Measurements from ENCODE around the gene GJC1.

DNA sequence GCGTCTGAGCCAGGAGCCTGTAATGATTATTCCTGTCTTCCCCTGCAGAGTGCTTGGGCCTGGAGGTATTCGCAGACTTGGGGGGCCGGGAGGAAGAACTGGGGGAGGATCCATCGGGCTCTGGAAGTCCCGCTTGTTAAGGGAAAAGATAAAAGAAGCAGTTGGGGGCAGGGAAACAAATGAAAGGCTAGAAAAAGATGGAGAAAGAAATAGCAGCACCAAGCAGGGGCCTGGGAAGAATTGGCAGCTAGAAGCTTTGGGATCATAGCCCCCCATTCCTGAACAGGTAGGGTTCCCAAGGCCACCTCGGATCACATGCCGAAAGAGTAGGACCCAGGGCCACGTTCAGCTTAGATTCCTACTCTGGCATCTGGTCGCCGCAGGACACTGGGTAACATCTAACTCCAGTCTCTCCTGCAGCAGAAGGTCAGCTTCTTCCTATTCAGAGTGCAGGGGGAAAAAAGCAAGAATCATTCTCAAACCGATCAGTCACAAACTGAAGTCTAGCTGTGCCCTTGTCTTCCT lies 47.7 kb downstream of the GJC1 start:
- TF ChIP-seq REST (IDR thresholded peaks at IDR 0.05; ENCODE audit: insufficient read depth in 1 of 2, low read depth in 2 of 2, low read length in 2 of 2) (no peak), POLR2AphosphoS5 (IDR thresholded peaks at IDR 0.05; ENCODE audit: low read depth, low read length) (0 out of 2 replicates have a peak, but pooled peaks have one; percentile 1)
